GM19463 (cell line): Measurements from ENCODE around the gene QPCTL.

Experiments used
- ATAC-seq: cut with Tn5 transposase; IDR thresholded peaks from one replicate; pipeline ENCODE4 v1.9.1; 2021; ENCODE audit warnings: mild to moderate bottlenecking, moderate library complexity; ENCODE audit not compliant: unreplicated experiment

The QPCTL gene

DNA sequence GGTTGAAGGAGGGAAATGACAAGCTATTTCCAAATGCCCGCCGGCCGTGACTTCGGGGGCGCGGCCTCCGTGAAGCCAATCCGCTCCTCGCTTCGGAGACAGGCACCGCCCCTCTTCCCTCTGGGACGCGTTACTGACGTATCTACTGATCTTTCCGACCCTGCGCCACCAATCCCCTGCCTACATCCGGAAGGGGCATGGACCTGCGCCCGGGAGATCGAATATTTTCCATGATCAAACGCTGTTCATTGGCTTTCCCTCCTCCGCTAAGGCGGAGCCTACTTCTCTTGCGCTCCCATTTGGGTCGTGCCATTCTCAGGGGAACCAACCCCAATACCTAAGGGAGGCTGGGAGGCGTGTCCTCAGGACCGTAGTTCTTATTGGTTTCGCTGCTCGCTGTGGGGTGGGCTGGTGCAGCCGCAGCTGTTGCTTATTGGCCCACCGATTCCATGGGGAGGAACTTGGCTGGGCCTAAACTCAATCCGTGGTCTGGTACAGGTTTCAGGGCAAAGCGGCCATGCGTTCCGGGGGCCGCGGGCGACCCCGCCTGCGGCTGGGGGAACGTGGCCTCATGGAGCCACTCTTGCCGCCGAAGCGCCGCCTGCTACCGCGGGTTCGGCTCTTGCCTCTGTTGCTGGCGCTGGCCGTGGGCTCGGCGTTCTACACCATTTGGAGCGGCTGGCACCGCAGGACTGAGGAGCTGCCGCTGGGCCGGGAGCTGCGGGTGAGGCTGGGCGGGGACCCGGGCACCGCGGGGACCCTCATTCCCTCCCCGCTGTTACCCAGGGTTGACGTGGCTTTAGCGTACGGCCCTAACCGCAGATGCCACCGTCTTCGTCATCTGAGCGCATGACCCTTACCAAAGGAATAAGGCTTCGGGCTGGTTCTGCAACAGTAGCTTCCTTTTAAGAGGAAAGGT lies at the start of gene QPCTL:
QPCTL (plus strand) TSS at position 480 of the 919 bp plus-strand sequence; CDS start at position 518, 38 bp downstream.
- peak; percentile 87 for ATAC-seq

DNA sequence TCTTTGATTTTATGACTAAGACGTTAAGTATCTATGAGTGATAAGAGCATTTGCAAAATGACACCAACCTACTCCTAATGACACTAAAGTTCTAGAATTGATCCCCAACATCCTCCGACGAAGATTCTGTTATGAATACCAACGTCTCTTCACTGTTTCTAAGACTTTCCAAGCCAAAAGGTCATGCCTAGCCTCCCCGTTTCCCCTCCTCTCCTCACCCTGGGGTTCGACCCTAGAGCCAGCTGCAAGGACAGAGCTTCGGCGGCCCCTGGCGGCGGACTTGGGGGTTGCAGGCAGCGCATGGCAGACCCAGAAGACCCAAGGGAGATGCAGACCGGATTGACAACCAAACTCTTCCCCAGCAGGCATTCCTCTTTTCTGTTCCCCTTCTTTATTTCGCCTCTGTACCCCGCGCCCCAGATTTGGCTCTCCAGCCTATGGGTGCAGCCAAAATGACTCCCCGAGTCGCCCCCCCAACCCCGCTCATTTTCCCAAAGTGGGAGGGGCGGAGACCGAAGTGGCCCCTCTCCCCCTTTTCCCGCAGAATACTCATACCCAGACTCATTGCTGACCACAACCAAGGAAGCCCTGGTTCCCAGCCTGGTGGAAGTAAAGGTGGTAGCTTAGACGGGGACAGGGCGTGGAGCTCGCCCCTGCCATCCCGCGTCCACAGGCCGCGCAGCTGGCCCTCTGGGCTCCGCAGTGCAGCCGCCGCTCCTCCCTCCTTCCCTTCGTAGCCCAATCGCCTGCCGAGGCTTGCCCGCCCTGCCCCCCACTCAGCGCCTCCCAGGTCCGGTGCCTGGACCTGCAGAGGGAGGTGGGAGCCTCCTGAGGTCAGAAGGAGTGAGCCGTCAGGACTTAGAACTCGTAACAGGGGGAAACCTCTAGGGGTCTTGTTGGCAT lies 49.2 kb upstream of the QPCTL start:
- no peak for ATAC-seq

GRCh38 chr19:45643927-45644771 lies 48.3 kb upstream of the QPCTL start:
- ATAC-seq = no peak

DNA sequence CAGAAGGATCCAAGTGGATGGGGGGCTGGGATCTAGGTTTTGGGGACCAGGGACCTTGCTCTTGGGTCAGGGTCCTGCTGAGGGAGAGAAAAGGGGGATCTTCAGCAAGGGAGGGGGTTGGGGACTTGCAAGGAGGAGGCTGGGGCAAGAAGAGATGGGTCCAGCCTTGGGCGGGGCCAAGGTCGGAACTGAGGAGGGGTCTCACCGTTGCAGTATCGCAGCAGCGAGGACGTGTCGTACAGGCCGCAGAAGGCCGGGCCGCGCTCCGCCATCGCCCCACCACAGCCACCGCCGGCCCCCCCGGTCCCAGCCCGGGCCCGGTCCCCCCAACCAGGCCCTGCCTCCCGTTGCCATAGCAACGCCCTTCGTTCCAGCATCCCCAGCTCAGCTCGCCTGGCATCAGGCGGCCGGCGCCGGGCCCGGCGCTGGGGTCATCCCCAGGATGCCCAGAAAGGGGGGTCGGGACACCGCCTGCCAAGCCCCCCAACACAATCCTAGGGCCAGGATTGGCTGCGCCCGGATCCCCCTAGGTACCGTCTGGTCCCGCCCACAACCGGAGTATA lies 47.3 kb upstream of the QPCTL start:
- no peak for ATAC-seq

- ATAC-seq = peak; percentile 39
Measured at GRCh38 chr19:45645631-45646344, 46.7 kb upstream of the QPCTL start.

GRCh38 chr19:45646345-45646698 lies 46.1 kb upstream of the QPCTL start:
- no peak for ATAC-seq

DNA sequence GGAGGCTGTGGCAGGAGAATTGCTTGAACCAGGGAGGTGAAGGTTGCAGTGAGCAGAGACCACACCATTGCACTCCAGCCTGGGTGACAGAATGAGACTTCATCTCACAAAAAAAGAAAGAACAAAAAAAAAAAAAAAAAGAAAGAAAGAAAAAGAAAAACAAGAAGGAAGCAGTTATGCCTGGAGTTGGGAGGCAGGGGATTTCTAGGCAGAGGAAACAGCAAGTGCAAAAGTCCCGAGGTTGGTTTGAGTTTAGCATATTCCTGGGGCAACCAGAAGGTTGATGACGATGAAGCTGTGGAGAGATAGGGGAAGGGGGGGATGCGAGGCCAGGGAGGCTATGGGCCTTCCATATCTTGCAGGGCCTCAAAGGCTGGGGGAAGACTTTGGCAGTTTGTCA lies 41.7 kb upstream of the QPCTL start:
- ATAC-seq = no peak

DNA sequence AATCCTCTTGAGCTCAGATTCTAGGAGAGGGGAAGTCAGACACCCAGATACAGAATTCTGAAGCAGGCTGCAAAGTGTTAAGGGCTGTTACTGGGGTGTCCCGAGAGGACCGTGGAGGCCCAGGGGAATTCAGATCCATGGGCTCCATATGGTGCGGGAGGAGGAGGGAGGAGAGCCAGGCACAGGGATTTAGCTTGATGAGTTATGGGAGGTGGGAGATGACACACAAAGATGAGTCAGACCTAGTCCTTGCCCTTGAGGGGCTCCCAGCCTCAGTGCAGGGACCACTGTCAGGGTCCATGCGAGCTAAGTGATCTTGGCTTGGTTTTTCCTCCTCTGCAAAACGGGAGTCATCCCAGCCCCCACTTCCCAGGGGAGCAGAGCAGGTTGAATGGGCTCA lies 38.8 kb upstream of the QPCTL start:
- no peak for ATAC-seq

GRCh38 chr19:45655073-45655472 lies 37.4 kb upstream of the QPCTL start:
- ATAC-seq = no peak

DNA sequence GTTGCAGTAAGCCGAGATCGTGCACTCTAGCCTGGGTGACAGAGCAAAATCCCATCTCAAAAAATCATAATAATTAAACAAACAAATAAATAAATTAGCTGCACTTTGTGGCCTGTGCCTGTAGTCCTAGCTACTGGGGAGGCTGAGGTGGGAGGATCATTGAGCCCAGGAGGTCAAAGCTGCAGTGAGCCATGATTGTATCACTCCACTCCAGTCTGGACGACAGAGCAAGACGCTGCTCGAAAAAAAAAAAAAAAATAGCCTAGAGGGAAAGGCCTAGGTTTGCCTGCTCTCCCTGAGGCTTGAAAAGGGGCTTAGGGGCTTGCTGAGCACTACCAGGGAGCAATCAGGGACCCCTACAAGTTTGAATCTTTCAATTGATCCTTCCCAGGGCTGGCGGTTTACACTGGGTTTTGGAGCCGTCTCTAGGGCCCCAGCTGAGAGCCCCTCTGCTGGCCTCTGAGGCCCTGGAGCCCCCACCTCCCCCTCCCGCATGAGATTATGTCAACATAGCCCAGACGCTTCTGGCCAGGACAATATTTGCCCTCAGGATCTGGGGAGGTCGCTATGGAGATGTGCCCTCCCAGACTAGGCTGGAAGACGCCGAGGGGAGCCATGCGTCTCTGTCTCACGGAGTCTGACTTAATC lies 34.8 kb upstream of the QPCTL start:
- ATAC-seq = no peak

GRCh38 chr19:45659096-45659729 lies 33.3 kb upstream of the QPCTL start:
- no peak for ATAC-seq

DNA sequence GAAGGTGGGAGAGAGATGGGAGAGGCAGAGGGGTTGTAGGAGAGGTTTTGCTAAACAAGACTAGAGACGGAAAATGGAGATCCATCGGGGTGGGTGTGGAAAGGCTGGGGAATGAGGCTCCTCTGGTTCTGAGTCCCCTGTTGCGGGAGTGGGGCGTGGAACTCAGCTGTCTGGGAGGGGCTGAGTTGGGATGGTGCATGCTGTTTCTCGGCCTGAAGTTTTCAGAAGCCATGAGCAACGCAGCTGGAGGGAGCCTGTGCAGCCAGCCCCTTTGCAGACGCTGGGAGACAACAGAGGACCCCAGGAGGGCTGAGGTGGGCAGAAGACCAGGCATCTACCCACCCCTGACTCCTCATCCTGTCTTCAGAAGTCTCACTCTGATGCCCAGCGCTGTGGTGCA lies 31.8 kb upstream of the QPCTL start:
- ATAC-seq = no peak

DNA sequence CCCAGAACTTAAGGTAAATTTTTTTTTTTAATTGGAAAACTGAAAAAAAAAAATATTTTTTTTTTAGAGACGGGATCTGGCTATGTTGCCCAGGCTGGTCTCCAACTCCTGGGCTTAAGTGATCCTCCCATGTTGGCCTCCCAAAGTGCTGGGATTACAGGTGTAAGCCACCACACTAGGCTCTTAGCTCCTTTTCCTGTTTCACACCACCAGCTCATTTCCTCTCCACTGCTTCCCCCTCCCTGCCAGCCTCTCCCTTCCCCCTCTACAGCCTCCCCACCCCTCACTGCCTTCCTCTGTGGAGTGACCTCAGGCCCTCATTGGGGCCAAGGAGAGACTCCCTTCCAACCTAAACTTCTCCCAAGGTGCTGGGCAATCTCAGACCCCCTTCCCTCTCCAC lies 28.7 kb upstream of the QPCTL start:
- no peak for ATAC-seq

- no peak for ATAC-seq
Measured at GRCh38 chr19:45664575-45664974, 27.9 kb upstream of the QPCTL start.

- no peak for ATAC-seq
Measured at GRCh38 chr19:45667620-45668341, 24.7 kb upstream of the QPCTL start, which contains the start of gene GIPR. Gene GIPR, plus strand, starts transcription at chr19:45668221. Its CDS starts 1,300 bp downstream, at chr19:45669521.

GRCh38 chr19:45668342-45668871 lies 24.1 kb upstream of the QPCTL start:
- no peak for ATAC-seq

GRCh38 chr19:45670670-45671453 lies 21.6 kb upstream of the QPCTL start:
- peak; percentile 48 for ATAC-seq
